ENCODE data around the gene EMX1.

The EMX1 gene

DNA sequence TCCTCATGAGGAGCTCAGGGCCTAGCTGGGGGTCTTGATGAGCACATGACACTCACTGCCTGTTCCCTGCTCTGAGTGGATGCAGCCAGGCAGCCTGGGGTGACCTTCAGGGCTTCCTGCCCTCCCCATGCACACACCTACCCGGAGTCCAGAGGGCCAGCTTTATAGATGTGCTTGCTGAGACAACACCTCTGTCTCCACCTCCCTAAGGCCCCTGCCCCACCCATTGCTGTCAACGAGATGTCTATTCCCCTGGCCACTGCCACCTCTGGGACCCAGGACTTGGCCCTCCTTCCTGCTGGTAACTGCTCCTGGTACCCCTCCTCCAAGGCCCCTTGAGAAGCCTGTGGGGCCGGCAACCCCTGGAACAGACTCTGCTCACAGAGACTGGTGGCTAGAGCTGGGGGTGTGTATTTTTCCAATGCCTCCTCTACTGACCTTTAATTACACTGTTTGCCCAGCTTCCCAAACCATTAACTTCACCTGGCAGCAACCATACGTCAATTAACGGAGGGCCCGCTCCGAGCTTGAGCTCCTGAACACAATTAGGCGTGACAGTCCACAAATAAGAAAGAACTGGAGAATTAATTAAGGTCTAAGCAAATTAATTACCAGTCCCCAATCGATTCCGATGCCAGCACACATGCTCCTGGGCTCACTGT is 66.3 kb downstream of the EMX1 start:
- DNase-seq: no peak

GRCh38 chr2:72984172-72984671 is 66.9 kb downstream of the EMX1 start:
- no peak for DNase-seq

Data from NCI-H2107 (cell line).